ENCODE results near the gene ACAP1.

The ACAP1 gene

DNA sequence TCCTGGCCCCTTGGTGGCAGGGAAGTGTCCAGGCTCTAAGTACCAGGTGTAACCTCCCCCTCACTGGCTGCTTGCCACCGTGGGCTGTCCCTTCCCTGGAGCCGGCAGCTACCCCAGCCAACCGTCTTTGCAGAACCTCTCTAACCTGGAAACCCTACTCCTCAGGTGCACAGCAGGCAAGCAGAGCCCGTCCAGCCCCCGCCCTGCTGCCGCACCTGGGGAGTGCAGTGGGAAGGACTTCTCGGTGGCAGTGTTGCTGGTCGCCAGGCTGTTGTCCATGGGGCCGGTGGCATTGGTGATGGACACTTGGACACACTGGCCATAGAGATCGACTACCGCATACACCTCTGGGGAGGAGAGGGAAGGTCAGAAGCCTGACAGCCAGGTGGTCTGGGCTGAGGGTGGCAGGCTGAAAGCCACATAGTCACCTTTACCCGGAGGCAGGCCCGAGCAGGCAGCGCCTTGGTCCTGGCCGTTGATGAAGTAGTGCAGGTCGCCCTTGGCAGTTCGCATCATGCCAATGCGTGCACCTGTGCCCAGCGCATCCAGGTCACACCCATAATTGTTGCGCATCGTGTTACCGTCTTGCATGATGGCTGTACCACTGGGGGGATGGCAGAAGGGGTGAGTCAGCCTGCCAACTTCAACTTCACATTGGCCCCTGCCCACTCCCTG lies 13.7 kb upstream of the ACAP1 start:
- Histone ChIP-seq H3K4me1 (ENCODE audit: control insufficient read depth, insufficient read depth, low read length, unreplicated experiment) (peaks cover 2% of the 10 kb centered on the region), H3K27me3 (ENCODE audit: insufficient read depth, low read length) (no peaks in the 10 kb centered on the region), H2AFZ (ENCODE audit: low read length, unreplicated experiment) (no peak overlapping the region), H3K36me3 (ENCODE audit: insufficient read depth, low read length) (peaks cover 21% of the 10 kb centered on the region; the same call in 1 of the 2 replicates), H3K27ac (ENCODE audit: low read depth, low read length) (no peak overlapping the region), H3K4me3 (ENCODE audit: low read depth, low read length) (no peak overlapping the region), H3K79me2 (ENCODE audit: control insufficient read depth, insufficient read depth, low read length, unreplicated experiment) (peaks cover 4% of the 10 kb centered on the region)

DNA sequence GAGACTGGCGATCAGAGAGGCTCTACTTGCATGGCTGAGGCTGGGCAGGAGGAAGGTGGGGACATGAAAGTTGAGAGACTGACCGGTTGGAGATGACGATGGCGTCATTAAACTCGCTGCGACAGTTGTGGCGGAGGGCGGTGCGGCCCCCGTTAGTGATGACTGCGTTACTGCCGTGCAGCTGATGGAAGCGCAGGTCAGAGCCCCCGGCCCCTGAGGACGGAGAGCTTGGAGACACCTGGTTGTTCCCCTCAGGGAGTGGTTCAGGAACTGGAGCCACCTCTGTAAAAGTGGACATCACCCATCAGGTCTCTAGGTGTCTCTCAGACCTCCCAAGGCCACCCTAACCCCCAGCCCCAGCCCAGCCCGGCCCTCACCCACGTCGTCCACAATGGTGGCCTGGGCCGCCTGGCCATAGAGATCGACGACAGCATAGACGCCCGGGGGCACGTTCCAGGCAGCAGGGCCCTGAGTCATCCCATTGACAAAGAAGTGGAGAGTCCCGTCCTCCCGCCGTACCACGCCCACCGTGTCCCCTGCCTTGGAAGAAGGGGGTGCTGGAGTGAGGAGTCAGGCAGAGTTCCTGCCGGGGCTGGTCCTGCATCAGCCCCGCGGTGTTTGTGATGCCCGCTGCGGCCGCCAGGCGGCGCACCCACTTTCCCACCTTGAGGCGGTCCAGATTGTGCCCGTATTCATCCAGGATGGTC lies 12.4 kb upstream of the ACAP1 start:
- Histone ChIP-seq H3K27ac (ENCODE audit: low read depth, low read length) (no peak overlapping the region), H3K4me3 (ENCODE audit: low read depth, low read length) (no peak overlapping the region), H3K4me1 (ENCODE audit: control insufficient read depth, insufficient read depth, low read length, unreplicated experiment) (peaks cover 10% of the 10 kb centered on the region), H3K36me3 (ENCODE audit: insufficient read depth, low read length) (peaks cover 21% of the 10 kb centered on the region; the same call in 1 of the 2 replicates), H2AFZ (ENCODE audit: low read length, unreplicated experiment) (no peak overlapping the region), H3K79me2 (ENCODE audit: control insufficient read depth, insufficient read depth, low read length, unreplicated experiment) (peaks cover 15% of the 10 kb centered on the region), H3K27me3 (ENCODE audit: insufficient read depth, low read length) (no peaks in the 10 kb centered on the region)

DNA sequence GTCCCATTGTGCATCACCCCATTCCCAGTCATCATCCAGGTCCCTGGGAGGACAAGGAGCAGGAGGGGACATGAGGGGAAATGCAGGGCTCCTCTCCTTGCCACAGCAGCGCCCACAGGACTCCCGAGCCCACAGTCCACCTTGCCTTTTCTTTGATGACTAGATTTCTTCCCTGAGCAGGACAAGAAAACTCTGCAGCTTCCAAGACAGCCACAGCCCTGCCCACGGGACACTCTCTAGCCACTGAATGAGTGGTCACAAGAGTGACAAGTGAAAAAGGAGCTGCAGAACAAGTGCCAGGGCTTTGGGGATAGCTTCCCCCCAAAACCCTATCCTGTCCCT lies 11.9 kb upstream of the ACAP1 start:
- Histone ChIP-seq H3K79me2 (ENCODE audit: control insufficient read depth, insufficient read depth, low read length, unreplicated experiment) (peaks cover 15% of the 10 kb centered on the region), H3K36me3 (ENCODE audit: insufficient read depth, low read length) (peaks cover 21% of the 10 kb centered on the region; the same call in 1 of the 2 replicates), H3K4me1 (ENCODE audit: control insufficient read depth, insufficient read depth, low read length, unreplicated experiment) (peaks cover 10% of the 10 kb centered on the region), H3K4me3 (ENCODE audit: low read depth, low read length) (no peak overlapping the region), H3K27me3 (ENCODE audit: insufficient read depth, low read length) (no peaks in the 10 kb centered on the region), H2AFZ (ENCODE audit: low read length, unreplicated experiment) (no peak overlapping the region), H3K27ac (ENCODE audit: low read depth, low read length) (no peak overlapping the region)

DNA sequence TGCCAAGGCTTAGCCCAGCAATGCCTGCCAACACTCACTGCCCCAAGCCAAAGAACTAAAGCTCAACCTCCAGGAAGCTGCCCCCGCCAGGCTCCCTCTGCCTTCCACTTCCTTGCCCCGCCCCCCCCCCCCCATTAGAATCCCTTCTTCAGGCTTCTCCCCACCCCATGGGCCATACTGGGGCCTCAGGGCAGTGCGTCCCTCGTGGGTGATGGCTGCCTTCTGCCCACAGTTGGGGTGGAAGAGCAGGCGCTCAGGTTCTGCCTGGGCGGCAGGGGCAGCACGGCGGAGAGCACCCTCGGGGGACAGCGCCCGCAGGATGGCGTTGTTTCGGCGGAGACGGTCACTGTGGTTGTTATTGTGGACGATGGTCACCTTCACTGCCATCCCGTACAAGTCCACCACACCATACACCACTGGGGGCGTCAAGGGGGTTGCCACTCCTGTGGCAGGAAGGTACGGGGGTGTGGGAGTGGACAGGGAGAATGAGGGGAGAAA lies 11.2 kb upstream of the ACAP1 start:
- Histone ChIP-seq H3K27ac (ENCODE audit: low read depth, low read length) (no peak overlapping the region), H3K27me3 (ENCODE audit: insufficient read depth, low read length) (no peaks in the 10 kb centered on the region), H3K79me2 (ENCODE audit: control insufficient read depth, insufficient read depth, low read length, unreplicated experiment) (peaks cover 15% of the 10 kb centered on the region), H2AFZ (ENCODE audit: low read length, unreplicated experiment) (no peak overlapping the region), H3K4me1 (ENCODE audit: control insufficient read depth, insufficient read depth, low read length, unreplicated experiment) (peaks cover 10% of the 10 kb centered on the region), H3K36me3 (ENCODE audit: insufficient read depth, low read length) (peaks cover 21% of the 10 kb centered on the region; the same call in 1 of the 2 replicates), H3K4me3 (ENCODE audit: low read depth, low read length) (no peak overlapping the region)

DNA sequence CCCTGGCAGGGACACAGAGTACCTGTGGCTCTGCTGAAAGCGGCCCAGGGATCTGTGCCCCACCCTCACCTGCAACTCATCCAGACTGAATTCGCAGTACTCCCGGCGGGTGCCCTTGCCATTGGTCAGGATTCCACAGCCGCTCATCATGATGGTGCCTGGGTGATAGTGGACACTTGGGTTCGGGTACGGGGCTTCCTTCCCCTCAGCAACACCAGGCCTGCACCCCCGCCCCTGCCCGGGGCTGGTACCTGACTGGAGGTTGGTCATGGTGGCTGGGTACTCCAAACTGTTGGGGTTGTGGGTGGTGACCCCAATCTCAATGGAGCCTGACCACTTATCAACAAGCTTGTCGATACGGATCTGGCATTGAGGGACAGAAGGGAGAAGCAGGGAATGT lies 10.1 kb upstream of the ACAP1 start:
- Histone ChIP-seq H3K79me2 (ENCODE audit: control insufficient read depth, insufficient read depth, low read length, unreplicated experiment) (peaks cover 15% of the 10 kb centered on the region), H3K36me3 (ENCODE audit: insufficient read depth, low read length) (peaks cover 16% of the 10 kb centered on the region; the same call in 1 of the 2 replicates), H3K4me1 (ENCODE audit: control insufficient read depth, insufficient read depth, low read length, unreplicated experiment) (peaks cover 16% of the 10 kb centered on the region), H3K4me3 (ENCODE audit: low read depth, low read length) (no peak overlapping the region), H2AFZ (ENCODE audit: low read length, unreplicated experiment) (no peak overlapping the region), H3K27ac (ENCODE audit: low read depth, low read length) (no peak overlapping the region), H3K27me3 (ENCODE audit: insufficient read depth, low read length) (no peaks in the 10 kb centered on the region)

- Histone ChIP-seq H2AFZ (ENCODE audit: low read length, unreplicated experiment) (no peak overlapping the region), H3K27ac (ENCODE audit: low read depth, low read length) (no peak overlapping the region), H3K27me3 (ENCODE audit: insufficient read depth, low read length) (no peaks in the 10 kb centered on the region), H3K4me1 (ENCODE audit: control insufficient read depth, insufficient read depth, low read length, unreplicated experiment) (peaks cover 16% of the 10 kb centered on the region), H3K4me3 (ENCODE audit: low read depth, low read length) (no peak overlapping the region), H3K36me3 (ENCODE audit: insufficient read depth, low read length) (peaks cover 13% of the 10 kb centered on the region; the same call in 1 of the 2 replicates), H3K79me2 (ENCODE audit: control insufficient read depth, insufficient read depth, low read length, unreplicated experiment) (peaks cover 15% of the 10 kb centered on the region)
Measured at GRCh38 chr17:7327056-7327455, 9.3 kb upstream of the ACAP1 start.

- H2AFZ ChIP-seq (ENCODE audit: low read length, unreplicated experiment): no peak overlapping the region
- H3K27me3 ChIP-seq (ENCODE audit: insufficient read depth, low read length): no peaks in the 10 kb centered on the region
- no peak overlapping the region for H3K27ac ChIP-seq (ENCODE audit: low read depth, low read length)
- no peak overlapping the region for H3K4me3 ChIP-seq (ENCODE audit: low read depth, low read length)
- H3K79me2 ChIP-seq (ENCODE audit: control insufficient read depth, insufficient read depth, low read length, unreplicated experiment): peaks cover 15% of the 10 kb centered on the region
- peaks cover 11% of the 10 kb centered on the region; the same call in 1 of the 2 replicates for H3K36me3 ChIP-seq (ENCODE audit: insufficient read depth, low read length)
- peaks cover 16% of the 10 kb centered on the region for H3K4me1 ChIP-seq (ENCODE audit: control insufficient read depth, insufficient read depth, low read length, unreplicated experiment)
Measured at GRCh38 chr17:7327501-7327900, 8.8 kb upstream of the ACAP1 start.

DNA sequence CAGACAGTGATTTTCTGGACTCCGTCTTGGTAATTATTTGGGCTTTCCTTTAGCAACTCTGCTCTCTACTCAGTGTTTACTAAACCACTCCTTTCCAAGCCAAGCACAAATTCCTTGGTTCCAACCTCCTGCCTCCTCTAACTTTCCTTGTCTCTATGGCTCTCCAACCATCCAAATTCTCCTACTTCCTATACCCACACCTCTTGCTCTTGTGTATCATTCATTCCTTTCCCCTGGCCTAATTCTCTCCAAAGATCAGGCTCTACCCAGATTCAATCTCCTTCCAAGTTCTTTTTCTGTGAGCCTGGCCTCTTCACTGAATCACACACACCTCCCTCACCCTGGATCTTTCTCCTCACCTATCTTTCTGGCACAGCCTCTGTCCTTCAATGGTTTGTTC lies 8.3 kb upstream of the ACAP1 start:
- H3K27me3 ChIP-seq (ENCODE audit: insufficient read depth, low read length): no peaks in the 10 kb centered on the region
- peaks cover 15% of the 10 kb centered on the region for H3K79me2 ChIP-seq (ENCODE audit: control insufficient read depth, insufficient read depth, low read length, unreplicated experiment)
- H2AFZ ChIP-seq (ENCODE audit: low read length, unreplicated experiment): no peak overlapping the region
- peak overlapping the region; percentile 96 for H3K4me3 ChIP-seq (ENCODE audit: low read depth, low read length)
- peaks cover 16% of the 10 kb centered on the region for H3K4me1 ChIP-seq (ENCODE audit: control insufficient read depth, insufficient read depth, low read length, unreplicated experiment)
- no peak overlapping the region for H3K27ac ChIP-seq (ENCODE audit: low read depth, low read length)
- peaks cover 6% of the 10 kb centered on the region; the same call in 1 of the 2 replicates for H3K36me3 ChIP-seq (ENCODE audit: insufficient read depth, low read length)

DNA sequence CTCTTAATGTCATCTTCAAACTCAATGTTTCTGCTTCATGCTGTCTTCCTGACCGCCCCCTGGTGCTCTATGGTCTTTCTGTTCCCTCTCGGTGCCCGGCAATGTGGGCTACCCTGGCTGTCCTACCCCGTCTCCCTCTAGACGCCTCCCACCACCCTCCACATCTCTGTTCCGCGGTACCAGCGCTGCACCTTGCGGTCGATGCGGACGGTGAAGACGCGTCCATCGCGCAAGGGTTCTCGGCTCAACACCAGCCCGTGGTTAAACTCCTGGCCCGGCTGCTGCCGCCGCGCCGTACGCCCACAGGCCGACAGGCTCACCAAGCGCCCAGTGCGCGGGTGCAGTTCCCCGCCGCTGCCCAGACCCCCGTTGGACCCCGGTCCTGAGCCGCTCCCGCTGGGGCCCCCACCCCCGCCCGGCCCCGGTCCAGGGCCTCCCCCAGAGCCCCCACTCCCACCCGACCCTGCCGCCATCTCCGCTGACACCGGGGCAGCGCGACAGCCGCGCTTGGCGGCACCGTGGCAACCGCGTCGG lies 7.4 kb upstream of the ACAP1 start, which contains the start of gene NEURL4:
Gene NEURL4, minus strand, starts transcription at position 496 of the 534 bp plus-strand sequence. Its CDS starts 23 bp downstream, at position 473.
- Histone ChIP-seq H3K36me3 (ENCODE audit: insufficient read depth, low read length) (no peaks in the 10 kb centered on the region; the same call in 1 of the 2 replicates), H3K4me1 (ENCODE audit: control insufficient read depth, insufficient read depth, low read length, unreplicated experiment) (peaks cover 16% of the 10 kb centered on the region), H3K4me3 (ENCODE audit: low read depth, low read length) (peak within 1 kb of the TSS; percentile 96), H2AFZ (ENCODE audit: low read length, unreplicated experiment) (peak within 1 kb of the TSS; percentile 95), H3K27ac (ENCODE audit: low read depth, low read length) (peak within 1 kb of the TSS; percentile 79), H3K27me3 (ENCODE audit: insufficient read depth, low read length) (no peaks in the 10 kb centered on the region), H3K79me2 (ENCODE audit: control insufficient read depth, insufficient read depth, low read length, unreplicated experiment) (peaks cover 15% of the 10 kb centered on the region)

GRCh38 chr17:7329374-7329996 lies 6.8 kb upstream of the ACAP1 start:
- peak overlapping the region; percentile 96 for H3K4me3 ChIP-seq (ENCODE audit: low read depth, low read length)
- H3K36me3 ChIP-seq (ENCODE audit: insufficient read depth, low read length): no peaks in the 10 kb centered on the region; the same call in 1 of the 2 replicates
- peak overlapping the region; percentile 89 for H2AFZ ChIP-seq (ENCODE audit: low read length, unreplicated experiment)
- H3K4me1 ChIP-seq (ENCODE audit: control insufficient read depth, insufficient read depth, low read length, unreplicated experiment): peaks cover 16% of the 10 kb centered on the region
- no peaks in the 10 kb centered on the region for H3K27me3 ChIP-seq (ENCODE audit: insufficient read depth, low read length)
- peaks cover 15% of the 10 kb centered on the region for H3K79me2 ChIP-seq (ENCODE audit: control insufficient read depth, insufficient read depth, low read length, unreplicated experiment)
- peak overlapping the region; percentile 79 for H3K27ac ChIP-seq (ENCODE audit: low read depth, low read length)
